ENCODE measurements around the gene SIK1.
"Not testable (repeated sequence)": the region's sequence is repeated elsewhere in the genome, so short reads cannot be mapped to it uniquely, and the experiment has no call there.

The SIK1 gene

GRCh38 chr21:43439316-43440075 is 12.6 kb upstream of the SIK1 start:
- not testable (repeated sequence) for DNase-seq

GRCh38 chr21:43436272-43436671 is 9.3 kb upstream of the SIK1 start:
- DNase-seq, result not testable (repeated sequence)

GRCh38 chr21:43433340-43434136 is 6.6 kb upstream of the SIK1 start:
- DNase-seq, result not testable (repeated sequence)

- DNase-seq, result not testable (repeated sequence)
Measured at GRCh38 chr21:43430830-43431416, 4.0 kb upstream of the SIK1 start.

GRCh38 chr21:43428964-43429363 is 2.0 kb upstream of the SIK1 start:
- not testable (repeated sequence) for DNase-seq

- DNase-seq, result not testable (repeated sequence)
Measured at GRCh38 chr21:43427242-43427559, 270 bp upstream of the SIK1 start.

GRCh38 chr21:43426004-43426403 is 927 bp downstream of the SIK1 start:
- not testable (repeated sequence) for DNase-seq

- not testable (repeated sequence) for DNase-seq
Measured at GRCh38 chr21:43419475-43419874, 7.5 kb downstream of the SIK1 start.

- DNase-seq, result not testable (repeated sequence)
Measured at GRCh38 chr21:43414576-43414975, 12.4 kb downstream of the SIK1 start.

GRCh38 chr21:43412020-43412788 is 14.7 kb downstream of the SIK1 start:
- not testable (repeated sequence) for DNase-seq

- DNase-seq, result not testable (repeated sequence)
Measured at GRCh38 chr21:43410456-43411068, 16.4 kb downstream of the SIK1 start.

- not testable (repeated sequence) for DNase-seq
Measured at GRCh38 chr21:43407139-43407538, 19.8 kb downstream of the SIK1 start.

- not testable (repeated sequence) for DNase-seq
Measured at GRCh38 chr21:43404450-43404849, 22.5 kb downstream of the SIK1 start.

GRCh38 chr21:43403651-43404430 is 23.1 kb downstream of the SIK1 start:
- DNase-seq, result not testable (repeated sequence)

- DNase-seq, result not testable (repeated sequence)
Measured at GRCh38 chr21:43401125-43401524, 25.8 kb downstream of the SIK1 start.

GRCh38 chr21:43399595-43400015 is 27.3 kb downstream of the SIK1 start:
- not testable (repeated sequence) for DNase-seq

GRCh38 chr21:43399136-43399535 is 27.8 kb downstream of the SIK1 start:
- DNase-seq, result not testable (repeated sequence)

- DNase-seq, result not testable (repeated sequence)
Measured at GRCh38 chr21:43398533-43398932, 28.4 kb downstream of the SIK1 start.

GRCh38 chr21:43398000-43398399 is 28.9 kb downstream of the SIK1 start:
- DNase-seq, result not testable (repeated sequence)

- not testable (repeated sequence) for DNase-seq
Measured at GRCh38 chr21:43397439-43397808, 29.5 kb downstream of the SIK1 start.

- DNase-seq, result not testable (repeated sequence)
Measured at GRCh38 chr21:43396788-43397438, 30.0 kb downstream of the SIK1 start.

Measured in SIG-M5 (cell line).